K562 (cell line): ENCODE data around the gene TMEM138. TPM values are rescaled to one million over a fixed set of nuclear protein-coding genes. Genes with fewer than 3 reads are reported as not detected.

Experiments used
- E2F3 ChIP-seq: fragments of 250-450 bp; sonication (Bioruptor Pico); IDR thresholded peaks from 2 replicates; pipeline ENCODE4 v1.4.0; 2020; ENCODE audit warnings: mild to moderate bottlenecking
- ETV1 ChIP-seq: fragments of 450-650 bp; conservative IDR thresholded peaks from 2 replicates; pipeline ENCODE4 v1.6.1; 2016; ENCODE audit warnings: missing genetic modification characterization, control low read depth, low read depth, missing compliant biosample characterization
- GMEB1 ChIP-seq: fragments of 250-450 bp; sonication (Bioruptor Pico); IDR thresholded peaks from 2 replicates; pipeline ENCODE4 v1.4.0; 2020; ENCODE audit warnings: mild to moderate bottlenecking
- KDM1A ChIP-seq, 2 experiments: fragments of 450-650 bp; IDR thresholded peaks; 2 replicates each; pipeline ENCODE4 v1.6.1; 2016; ENCODE audit warnings: mild to moderate bottlenecking in 2 of 2
- LEF1 ChIP-seq: fragments of 450-650 bp; IDR thresholded peaks from 2 replicates; pipeline ENCODE4 v1.6.1; 2016; ENCODE audit warnings: mild to moderate bottlenecking
- MAX ChIP-seq: sonication (generic); formaldehyde crosslinking; IDR thresholded peaks from 2 replicates; pipeline ENCODE4 v1.9.0; 2022; ENCODE audit warnings: mild to moderate bottlenecking, missing genetic modification reagents
- MECOM ChIP-seq: fragments of 250-450 bp; sonication (Bioruptor Pico); IDR thresholded peaks from 2 replicates; pipeline ENCODE4 v1.8.0; 2022; ENCODE audit warnings: inconsistent platforms
- NELFE ChIP-seq: IDR thresholded peaks from 2 replicates; pipeline ENCODE4 v1.6.1; 2011; ENCODE audit warnings: mild to moderate bottlenecking; ENCODE audit not compliant: insufficient read depth, insufficient read length
- NFATC3 ChIP-seq: fragments of 450-650 bp; IDR thresholded peaks from 2 replicates; pipeline ENCODE4 v1.6.1; 2017; ENCODE audit warnings: mild to moderate bottlenecking
- OTX1 ChIP-seq: fragments of 450-650 bp; formaldehyde crosslinking; IDR thresholded peaks from 2 replicates; pipeline ENCODE4 v1.4.0; 2022; ENCODE audit warnings: mild to moderate bottlenecking
- PRDM10 ChIP-seq: fragments of 450-650 bp; IDR thresholded peaks from 2 replicates; pipeline ENCODE4 v1.6.1; 2018; ENCODE audit not compliant: partially characterized antibody
- SNIP1 ChIP-seq: fragments of 450-650 bp; IDR thresholded peaks from 2 replicates; pipeline ENCODE4 v1.7.1; 2017; ENCODE audit warnings: low read depth, mild to moderate bottlenecking
- TRIM24 ChIP-seq, 2 experiments: fragments of 450-650 bp; IDR thresholded peaks; 2 replicates each; pipeline ENCODE4 v1.6.1; 2016
- ZMIZ1 ChIP-seq, 2 experiments: fragments of 150-350 bp in 1 of 2; IDR thresholded peaks; 2 replicates each; pipeline ENCODE4 v1.6.1; 2012 to 2016; ENCODE audit warnings: low read depth in 2 of 2, low read length in 2 of 2, mild to moderate bottlenecking in 1 of 2, moderate library complexity in 1 of 2
- ZNF280B ChIP-seq: fragments of 250-450 bp; sonication (Bioruptor Pico); IDR thresholded peaks from 2 replicates; pipeline ENCODE4 v1.5.1; 2021; ENCODE audit warnings: mild to moderate bottlenecking
- ZNF76 ChIP-seq: fragments of 250-450 bp; sonication (Bioruptor Pico); IDR thresholded peaks from 2 replicates; pipeline ENCODE4 v1.4.0; 2020; ENCODE audit warnings: mild to moderate bottlenecking, moderate library complexity, borderline replicate concordance
- polyA plus RNA-seq, 8 experiments: library from polyadenylated mRNA; depleted of rRNA in 4 of 8; stranded (reverse) in 5 of 8; unstranded in 3 of 8; fragments of >200 nt; fragmentation: Nextera tagmentation in 2 of 8; fragmentation: Illumina TruSeq in 1 of 8; extraction: Ambion mirVana in 2 of 8; extraction: Trizol in 1 of 8; gene quantifications; 2 replicates each; pipeline versions ENCODE4 v1.2.1 to v1.2.3, GENCODE V29; 2011 to 2014; ENCODE audit warnings: inconsistent platforms in 1 of 8, missing spikeins in 1 of 8
- total RNA-seq, 7 experiments: library from RNA; depleted of rRNA in 6 of 7; stranded (reverse); fragments of >200 nt in 6 of 7; fragmentation: Illumina TruSeq in 2 of 7; extraction: Trizol in 2 of 7; gene quantifications; 2 replicates each; pipeline versions ENCODE4 v1.2.1 to v1.2.3, GENCODE V29; 2011 to 2021; ENCODE audit warnings: low replicate concordance in 1 of 7

The TMEM138 gene
- total and polyA plus RNA-seq, 9 of the 15 experiments (the other 6 are each of a cell fraction or from before 2014, with no cell fraction given): 23.2 to 168 (median 63.1) TPM

GRCh38 chr11:61361741-61362541 is at the start of gene TMEM138, which contains the start of gene CYB561A3 (continued):
- TF ChIP-seq ZMIZ1 (IDR thresholded peaks at IDR 0.05; ENCODE audit: low read depth in 2 of 2, low read length in 2 of 2) (peak in 1 of 2 experiments; percentile 12; a peak in 1 of 4 replicates), KDM1A (IDR thresholded peaks at IDR 0.05) (no peak), MAX (CRISPR knock-in tag) (peak; percentile 92), PRDM10 (peak; percentile 25), TRIM24 (IDR thresholded peaks at IDR 0.05) (peak in 1 of 2 experiments; percentile 72; a peak in 2 of 4 replicates), NFATC3 (no peak), E2F3 (CRISPR knock-in tag) (peak; percentile 92), ETV1 (tag) (peak; percentile 90), ZNF280B (CRISPR knock-in tag) (no peak), LEF1 (0 out of 2 replicates have a peak, but pooled peaks have one; percentile 31), NELFE (no peak), SNIP1 (0 out of 2 replicates have a peak, but pooled peaks have one; percentile 46), ZNF76 (CRISPR knock-in tag) (no peak), OTX1 (CRISPR knock-in tag) (peak; percentile 82; the same call in 1 of the 2 replicates), MECOM (CRISPR knock-in tag) (no peak), GMEB1 (CRISPR knock-in tag) (peak; percentile 20; the same call in 1 of the 2 replicates)
